EH (cell line): ENCODE results near the gene XRCC5.

Source experiments
- DNase-seq: peaks from one replicate; pipeline ENCODE4 v3.0.0-alpha.2; 2015; ENCODE audit warnings: low read depth

XRCC5 gene

GRCh38 chr2:216084547-216084946 lies 24.6 kb upstream of the XRCC5 start:
- DNase-seq = no peak

GRCh38 chr2:216086207-216086893 lies 22.8 kb upstream of the XRCC5 start:
- DNase-seq = no peak

DNA sequence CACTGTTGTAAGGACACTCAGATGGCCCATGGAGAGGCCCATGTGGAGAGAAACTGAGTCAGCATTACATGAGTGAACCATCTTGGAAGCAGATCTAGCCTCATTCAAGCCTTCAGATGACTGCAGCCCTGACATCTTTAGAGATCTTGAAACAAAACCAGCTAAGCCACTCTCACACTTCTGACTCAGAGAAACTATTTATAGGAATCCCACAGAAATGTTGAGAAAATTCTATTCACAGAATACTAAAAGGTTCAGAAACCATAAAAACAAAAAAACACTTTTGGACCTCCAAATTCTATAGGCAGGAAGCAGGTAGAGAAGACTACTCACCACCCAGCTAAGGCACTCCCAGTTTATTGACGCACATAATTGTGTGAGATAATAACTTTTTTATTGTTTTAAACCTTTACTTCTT lies 18.8 kb upstream of the XRCC5 start:
- peak; percentile 64 for DNase-seq

- no peak for DNase-seq
These were observed 16.5 kb upstream of the XRCC5 start for GRCh38 chr2:216092646-216093045.

DNA sequence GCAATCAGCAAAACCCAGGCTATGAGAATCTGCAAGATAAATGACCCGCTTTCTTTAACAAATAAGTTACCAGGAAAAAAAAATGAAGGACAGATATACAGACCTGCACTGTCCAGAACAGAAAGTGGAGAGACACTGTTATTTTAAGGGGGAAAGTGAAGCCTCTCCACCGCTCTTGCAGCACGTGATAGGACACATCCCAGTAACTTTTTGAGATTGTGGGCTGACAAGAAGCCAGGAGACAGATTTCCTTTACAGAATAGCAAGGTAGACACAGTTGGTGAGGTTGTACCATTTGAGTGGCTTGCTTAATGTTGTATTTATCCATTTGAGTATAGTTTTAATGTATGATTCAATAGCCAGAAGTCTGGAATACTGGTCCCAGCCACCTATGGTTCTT lies 14.4 kb upstream of the XRCC5 start:
- no peak for DNase-seq

- DNase-seq = no peak
These were observed 10.5 kb upstream of the XRCC5 start for GRCh38 chr2:216098421-216099334.

GRCh38 chr2:216101109-216101508 lies 8.0 kb upstream of the XRCC5 start:
- DNase-seq = no peak

GRCh38 chr2:216103213-216103612 lies 5.9 kb upstream of the XRCC5 start:
- DNase-seq = no peak

DNA sequence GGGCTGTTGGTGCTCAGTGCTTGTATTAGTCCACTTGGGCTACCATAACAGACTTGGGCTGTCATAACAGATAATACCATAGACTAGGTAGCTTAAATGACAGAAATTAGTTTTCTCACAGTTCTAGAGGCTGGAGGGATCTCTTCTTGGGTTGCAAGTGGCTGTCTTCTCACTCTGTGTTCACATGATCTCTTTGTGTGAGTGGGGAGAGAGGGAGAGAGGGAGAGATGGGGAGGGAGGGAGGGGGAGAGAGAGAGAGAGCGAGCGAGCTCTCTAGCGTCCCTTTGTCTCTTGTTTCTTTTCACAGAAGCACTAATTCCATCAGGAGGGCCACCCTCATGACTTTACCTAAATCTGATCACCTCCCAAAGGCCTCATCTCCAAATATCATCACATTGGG lies 4.5 kb upstream of the XRCC5 start:
- DNase-seq = no peak

DNA sequence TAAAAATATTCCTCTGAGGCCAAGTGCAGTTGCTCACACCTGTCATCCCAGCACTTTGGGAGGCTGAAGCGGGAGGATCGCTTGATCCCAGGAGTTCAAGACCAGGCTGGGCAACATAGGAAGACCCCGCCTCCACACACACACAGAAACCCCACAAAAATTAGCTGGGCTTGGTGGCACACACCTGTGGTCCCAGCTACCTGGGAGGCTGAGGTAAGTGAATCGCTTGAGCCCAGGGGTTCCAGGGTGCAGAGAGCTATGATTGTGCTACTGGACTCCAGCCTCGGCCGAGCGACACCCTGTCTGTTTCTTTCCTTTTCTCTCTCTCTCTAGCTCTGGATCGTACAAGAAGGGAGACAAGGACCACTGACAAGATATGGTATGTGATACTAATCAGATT lies 1.8 kb upstream of the XRCC5 start:
- no peak for DNase-seq

DNA sequence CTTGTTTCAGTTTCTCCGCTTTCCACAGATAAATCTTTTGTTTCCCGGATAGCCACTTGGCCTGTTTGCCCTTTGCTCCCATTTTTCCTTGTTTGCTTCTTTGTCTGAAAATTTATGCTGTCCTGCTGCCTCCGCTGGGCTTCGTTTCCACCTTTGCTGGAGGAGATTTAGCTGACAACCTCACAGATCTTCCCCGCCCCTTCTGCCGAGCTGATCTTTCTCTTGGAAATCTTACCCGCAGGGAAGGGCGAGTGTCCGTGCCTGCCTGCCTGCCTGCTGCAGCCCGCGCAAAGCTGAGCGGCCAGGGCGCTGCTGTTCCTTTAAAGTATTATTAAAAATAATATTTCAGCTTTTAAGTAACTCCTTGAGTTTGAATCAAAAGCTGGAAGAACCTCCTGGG lies 1.4 kb upstream of the XRCC5 start:
- DNase-seq = no peak

- DNase-seq = no peak
These were observed 710 bp upstream of the XRCC5 start for GRCh38 chr2:216108310-216108966.

DNA sequence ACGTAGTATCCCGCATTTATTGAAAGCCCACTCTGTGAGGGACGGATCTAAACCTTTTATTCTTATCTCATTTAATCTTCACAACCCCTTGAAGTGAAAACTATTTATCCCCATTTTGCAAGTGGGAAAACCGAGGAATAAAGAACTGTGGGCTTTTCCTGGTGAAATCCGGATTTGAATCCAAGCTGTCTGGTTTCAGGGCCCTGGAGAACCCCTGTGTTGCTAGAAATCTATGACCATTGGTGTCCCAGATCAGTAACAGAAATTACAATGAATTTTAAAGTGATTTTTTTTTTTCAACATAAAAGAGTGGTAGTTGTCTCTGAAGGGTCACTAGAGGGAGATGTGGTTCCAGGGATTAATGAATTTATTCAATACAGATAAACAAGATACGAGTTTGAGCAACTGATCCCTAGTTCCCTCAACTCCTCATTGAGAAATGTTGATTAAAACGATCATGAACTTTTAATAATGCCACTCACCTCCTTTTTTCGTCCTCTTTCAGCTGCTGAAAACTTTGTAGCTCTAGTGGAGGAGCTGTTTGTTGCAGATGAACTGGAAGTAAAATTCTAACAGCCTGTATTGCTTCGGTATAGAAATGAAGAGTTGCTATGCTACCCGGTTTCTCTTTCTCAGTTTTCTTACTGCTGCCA lies 940 bp downstream of the XRCC5 start:
- peak; percentile 66 for DNase-seq

DNA sequence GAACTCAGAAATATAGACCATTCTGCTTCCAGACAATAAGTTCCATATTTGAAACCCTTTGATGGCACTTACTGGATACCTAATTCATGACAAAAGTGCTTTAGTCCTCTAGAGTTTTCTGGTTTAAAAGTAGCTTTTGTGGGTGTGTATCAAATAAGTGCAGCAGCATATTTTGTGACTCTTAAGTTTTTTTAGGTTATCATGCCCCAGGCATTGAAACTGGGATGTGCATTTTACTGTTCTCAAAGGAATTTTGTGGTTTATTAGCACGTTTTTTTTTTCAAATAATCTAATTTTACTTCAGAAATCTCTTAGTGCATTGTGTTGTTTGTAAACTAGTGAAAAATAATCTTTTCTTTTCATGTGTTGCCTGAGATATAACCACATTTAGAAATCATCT lies 1.5 kb downstream of the XRCC5 start:
- DNase-seq = peak; percentile 65

DNA sequence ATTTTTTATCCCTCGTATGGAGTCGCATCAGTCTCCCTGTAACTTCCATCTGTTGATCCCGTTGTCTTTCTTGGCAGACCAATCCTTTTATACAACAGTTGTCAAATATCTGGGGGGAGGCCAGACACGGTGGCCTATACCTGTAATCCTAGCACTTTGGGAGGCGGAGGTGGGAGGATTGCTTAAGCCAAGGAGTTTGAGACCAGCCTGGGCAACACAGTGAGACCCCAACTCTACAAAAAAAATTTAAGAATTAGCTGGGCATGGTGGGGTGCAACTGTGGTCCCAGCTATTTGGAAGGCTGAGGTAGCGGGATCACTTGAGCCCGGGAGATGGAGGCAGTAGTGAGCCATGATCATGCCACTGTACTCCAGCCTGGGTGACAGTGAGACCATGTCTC lies 2.0 kb downstream of the XRCC5 start:
- no peak for DNase-seq

DNA sequence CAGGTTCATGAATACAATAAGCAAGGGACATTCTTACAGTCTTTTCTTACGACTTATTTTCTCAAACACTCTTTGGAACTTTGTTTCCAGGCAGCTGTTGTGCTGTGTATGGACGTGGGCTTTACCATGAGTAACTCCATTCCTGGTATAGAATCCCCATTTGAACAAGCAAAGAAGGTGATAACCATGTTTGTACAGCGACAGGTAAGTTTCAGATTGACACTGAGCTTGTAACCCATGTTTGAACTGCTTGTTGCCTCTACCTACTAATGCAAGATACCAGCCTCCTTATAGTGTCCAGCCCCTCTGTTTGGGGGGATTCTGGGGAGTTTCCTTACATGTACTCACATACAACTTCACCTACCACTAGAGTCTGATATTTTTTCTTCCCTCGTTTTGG lies 3.8 kb downstream of the XRCC5 start:
- no peak for DNase-seq

DNA sequence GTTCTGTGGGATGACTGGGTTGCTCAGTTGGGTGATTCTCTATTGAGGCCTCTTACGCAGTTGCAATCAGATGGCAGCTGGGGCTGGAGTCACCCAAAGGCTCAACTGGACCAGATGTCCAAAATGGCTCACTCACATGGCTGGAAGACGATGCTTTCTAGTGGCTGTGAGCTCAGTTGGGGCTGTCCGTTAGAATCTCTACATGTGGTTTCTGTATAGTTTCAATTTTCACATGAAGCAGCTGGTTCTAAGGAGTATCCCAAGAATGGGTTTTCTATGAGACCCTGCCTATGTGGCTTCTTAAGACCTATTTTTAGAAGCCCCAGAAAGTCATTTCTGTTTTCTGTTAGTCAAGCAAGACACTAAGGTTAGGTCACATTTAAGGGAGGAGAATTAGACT lies 4.4 kb downstream of the XRCC5 start:
- DNase-seq = no peak

DNA sequence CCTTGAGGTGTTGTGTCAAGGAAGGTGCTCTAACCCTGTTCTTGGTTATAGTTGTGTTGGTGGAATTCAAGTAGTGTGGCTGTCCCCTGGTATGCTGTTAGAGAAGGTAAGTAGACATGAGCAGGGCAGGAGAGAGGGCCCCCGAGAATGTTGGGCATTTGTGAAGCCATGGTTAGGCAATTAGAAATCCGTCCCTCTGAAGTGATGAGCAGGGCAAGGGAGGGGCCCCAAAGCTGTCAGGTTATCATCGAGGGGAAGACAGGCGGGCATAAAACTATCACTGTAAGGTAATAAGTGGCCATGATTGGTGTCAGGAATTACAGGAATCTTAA lies 5.2 kb downstream of the XRCC5 start:
- DNase-seq = no peak

GRCh38 chr2:216114714-216115531 lies 5.8 kb downstream of the XRCC5 start:
- peak; percentile 99 for DNase-seq

DNA sequence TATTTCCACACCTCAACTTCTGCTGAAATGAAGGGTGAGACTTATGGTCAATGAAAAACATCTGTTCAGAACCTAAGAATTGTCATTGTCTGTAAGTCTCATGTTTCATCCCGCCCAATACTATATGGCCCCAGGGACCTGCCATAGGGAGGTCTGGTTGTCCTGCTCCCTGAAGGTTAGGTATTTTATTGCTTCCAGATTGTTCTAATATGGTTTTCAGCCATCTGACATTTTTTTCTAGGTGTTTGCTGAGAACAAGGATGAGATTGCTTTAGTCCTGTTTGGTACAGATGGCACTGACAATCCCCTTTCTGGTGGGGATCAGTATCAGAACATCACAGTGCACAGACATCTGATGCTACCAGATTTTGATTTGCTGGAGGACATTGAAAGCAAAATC lies 7.3 kb downstream of the XRCC5 start:
- DNase-seq = no peak

DNA sequence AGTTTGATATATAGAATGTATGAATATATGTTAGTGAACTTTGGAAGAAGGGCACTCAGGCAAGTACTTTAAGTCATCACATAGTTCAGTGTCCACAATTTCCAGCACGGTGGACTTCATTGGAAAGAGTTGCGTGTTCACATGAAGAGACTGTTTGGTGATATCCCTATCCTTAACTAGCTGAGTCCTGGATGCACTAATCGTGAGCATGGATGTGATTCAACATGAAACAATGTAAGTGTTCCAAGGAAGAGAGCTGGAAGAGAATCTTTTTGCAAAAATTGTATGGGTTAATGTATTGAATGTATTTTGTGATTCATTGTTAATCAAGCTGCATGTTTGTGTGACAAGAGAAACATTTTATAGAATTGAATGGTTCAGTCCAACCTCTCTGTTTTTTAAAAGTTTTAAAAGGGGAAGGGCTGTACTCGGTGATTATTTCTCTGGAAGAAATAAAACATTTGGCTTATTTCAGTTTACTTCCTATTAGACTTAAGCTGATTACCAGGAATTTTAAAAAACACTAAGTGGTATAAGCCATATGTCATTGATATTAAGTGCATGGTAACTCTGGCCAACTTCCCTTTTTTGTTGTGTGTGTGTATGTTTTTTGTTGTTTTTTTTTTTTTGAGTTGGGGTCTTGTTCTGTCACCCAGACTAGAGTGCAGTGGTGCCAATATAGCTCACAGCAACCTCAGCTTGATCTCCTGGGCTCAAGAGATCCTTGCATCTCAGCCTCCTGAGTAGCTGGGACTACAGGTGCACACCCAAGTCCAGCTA lies 8.6 kb downstream of the XRCC5 start:
- DNase-seq = peak; percentile 66
